Measurements from ENCODE around the gene TNRC6A. TPM values are rescaled to one million over a fixed set of nuclear protein-coding genes. Genes with fewer than 3 reads are reported as not detected.
"Not testable (repeated sequence)": the region's sequence is repeated elsewhere in the genome, so short reads cannot be mapped to it uniquely, and the experiment has no call there.

The TNRC6A gene
- total RNA-seq, 6 donors from 2014 or later = 35.2 to 152 (median 65.3) TPM

DNA sequence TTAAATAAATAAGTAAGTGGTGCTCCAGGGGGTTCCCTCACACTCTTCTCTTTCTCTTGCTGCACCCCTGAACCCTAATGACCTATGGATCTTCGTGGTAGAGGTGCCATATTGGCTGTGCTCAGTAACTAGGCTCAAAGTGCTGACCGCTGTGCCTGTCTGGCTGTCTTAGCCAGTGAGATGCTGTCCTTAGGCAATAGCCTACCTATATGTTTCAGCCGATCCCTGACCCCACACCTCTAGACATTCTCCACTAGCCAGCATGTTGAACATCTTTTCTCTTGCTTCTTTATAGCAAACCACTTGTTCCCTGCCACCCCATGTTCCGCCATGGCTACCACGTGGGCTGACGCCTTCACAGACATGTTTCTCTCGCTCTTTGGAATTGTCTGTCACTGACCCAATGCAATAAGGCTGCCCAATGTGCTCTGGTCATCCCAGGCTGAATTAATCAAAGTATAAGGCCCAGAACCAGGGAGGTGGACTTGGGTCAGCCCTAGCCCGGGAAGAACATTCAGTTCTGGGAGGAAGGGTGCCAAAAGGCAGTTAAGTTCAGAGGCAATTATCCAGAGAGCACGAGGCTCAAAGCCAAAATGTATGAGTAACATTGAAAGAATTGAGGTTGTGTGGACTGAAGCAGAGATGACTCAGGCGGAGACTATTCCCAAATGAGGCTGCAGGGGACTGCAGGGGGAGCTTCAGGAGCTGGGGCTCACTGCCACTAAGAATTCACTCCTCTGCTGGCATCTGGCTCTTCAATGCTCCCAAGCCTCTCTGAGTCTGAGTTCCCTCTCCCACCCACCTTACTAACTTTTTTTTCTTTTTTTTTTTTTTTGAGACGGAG is 28.7 kb upstream of the TNRC6A start:
- peak in 1 of 2 donors; percentile 68 for DNase-seq
- Histone ChIP-seq H3K9me3 (no peaks in the 10 kb centered on the region), H3K27ac (peak overlapping the region in 3 of 4 donors; percentile 44 to 64 (median 59)), H3K36me3 (no peaks in the 10 kb centered on the region), H3K4me3 (no peak overlapping the region), H3K27me3 (no peaks in the 10 kb centered on the region), H3K4me1 (peaks cover 0 to 6% (median 3%) of the 10 kb centered on the region in 4 donors)
- 71% methylated on average over 11 of the region's 11 CpGs for WGBS, 2 donors
- TF ChIP-seq EP300 (IDR thresholded peaks at IDR 0.05) (peak in 3 of 4 donors; percentile 36 to 90 (median 63)), POLR2A (IDR thresholded peaks at IDR 0.05) (no peak), POLR2AphosphoS5 (IDR thresholded peaks at IDR 0.05) (peak; percentile 60 to 66)
- TF ChIP-seq, protein P1, sequence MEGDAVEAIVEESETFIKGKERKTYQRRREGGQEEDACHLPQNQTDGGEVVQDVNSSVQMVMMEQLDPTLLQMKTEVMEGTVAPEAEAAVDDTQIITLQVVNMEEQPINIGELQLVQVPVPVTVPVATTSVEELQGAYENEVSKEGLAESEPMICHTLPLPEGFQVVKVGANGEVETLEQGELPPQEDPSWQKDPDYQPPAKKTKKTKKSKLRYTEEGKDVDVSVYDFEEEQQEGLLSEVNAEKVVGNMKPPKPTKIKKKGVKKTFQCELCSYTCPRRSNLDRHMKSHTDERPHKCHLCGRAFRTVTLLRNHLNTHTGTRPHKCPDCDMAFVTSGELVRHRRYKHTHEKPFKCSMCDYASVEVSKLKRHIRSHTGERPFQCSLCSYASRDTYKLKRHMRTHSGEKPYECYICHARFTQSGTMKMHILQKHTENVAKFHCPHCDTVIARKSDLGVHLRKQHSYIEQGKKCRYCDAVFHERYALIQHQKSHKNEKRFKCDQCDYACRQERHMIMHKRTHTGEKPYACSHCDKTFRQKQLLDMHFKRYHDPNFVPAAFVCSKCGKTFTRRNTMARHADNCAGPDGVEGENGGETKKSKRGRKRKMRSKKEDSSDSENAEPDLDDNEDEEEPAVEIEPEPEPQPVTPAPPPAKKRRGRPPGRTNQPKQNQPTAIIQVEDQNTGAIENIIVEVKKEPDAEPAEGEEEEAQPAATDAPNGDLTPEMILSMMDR (IDR thresholded peaks at IDR 0.05) = no peak
- ATAC-seq (ENCODE audit: low FRiP score in 2 of 2) = peak; percentile 92 to 95

DNA sequence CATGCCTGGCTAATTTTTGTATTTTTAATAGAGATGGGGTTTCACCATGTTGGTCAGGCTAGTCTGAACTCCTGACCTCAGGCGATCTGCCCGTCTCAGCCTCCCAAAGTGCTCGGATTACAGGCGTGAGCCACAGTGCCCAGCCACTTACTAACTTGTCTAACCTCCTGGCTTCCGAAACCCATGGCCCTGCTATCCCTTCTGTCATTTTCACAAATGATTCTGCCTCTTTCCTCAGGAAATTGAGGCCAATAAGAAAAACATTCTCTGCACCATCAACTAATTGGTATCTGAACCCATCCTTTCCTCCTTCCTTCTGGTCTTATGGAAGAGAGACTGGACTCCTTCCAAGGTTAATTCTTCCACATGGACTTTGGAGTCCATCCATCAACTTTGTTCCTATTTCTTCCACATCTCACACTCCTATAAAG is 27.9 kb upstream of the TNRC6A start:
- Histone ChIP-seq H3K9me3 (no peaks in the 10 kb centered on the region), H3K27me3 (no peaks in the 10 kb centered on the region), H3K4me3 (no peak overlapping the region), H3K36me3 (no peaks in the 10 kb centered on the region), H3K27ac (peak overlapping the region in 3 of 4 donors; percentile 44 to 64 (median 59)), H3K4me1 (peaks cover 0 to 6% (median 3%) of the 10 kb centered on the region in 4 donors)
- DNase-seq (no peak), ATAC-seq (ENCODE audit: low FRiP score in 2 of 2) (peak in 1 of 2 donors; percentile 2)
- TF ChIP-seq POLR2AphosphoS5 (IDR thresholded peaks at IDR 0.05) (no peak), POLR2A (IDR thresholded peaks at IDR 0.05) (no peak), EP300 (IDR thresholded peaks at IDR 0.05) (no peak)
- TF ChIP-seq, protein P1 (IDR thresholded peaks at IDR 0.05) = no peak
- 13 to 43% methylated on average over 5 of the region's 5 CpGs for WGBS, 2 donors

DNA sequence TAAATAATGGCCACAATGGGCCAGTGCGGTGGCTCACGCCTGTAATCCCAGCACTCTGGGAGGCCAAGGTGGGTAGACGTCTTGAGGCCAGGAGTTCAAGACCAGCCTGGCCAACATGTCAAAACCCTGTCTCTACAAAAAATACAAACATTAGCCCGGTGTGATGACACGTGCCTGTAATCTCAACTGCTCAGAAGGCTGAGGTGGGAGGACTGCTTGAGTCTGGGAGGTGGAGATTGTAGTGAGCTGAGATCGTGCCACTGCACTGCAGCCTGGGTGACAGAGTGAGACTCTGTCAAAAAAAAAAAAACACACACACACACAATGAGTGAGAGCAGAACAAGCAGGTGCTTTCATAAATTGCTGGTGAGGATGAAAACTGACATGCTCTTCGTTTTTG is 21.7 kb upstream of the TNRC6A start:
- not testable (repeated sequence) for ATAC-seq (ENCODE audit: low FRiP score in 2 of 2); H3K36me3 ChIP-seq; DNase-seq; H3K4me3 ChIP-seq; H3K4me1 ChIP-seq; H3K27ac ChIP-seq; H3K9me3 ChIP-seq; H3K27me3 ChIP-seq
- WGBS, 2 donors = 60 to 69% methylated on average over 7 of the region's 7 CpGs

DNA sequence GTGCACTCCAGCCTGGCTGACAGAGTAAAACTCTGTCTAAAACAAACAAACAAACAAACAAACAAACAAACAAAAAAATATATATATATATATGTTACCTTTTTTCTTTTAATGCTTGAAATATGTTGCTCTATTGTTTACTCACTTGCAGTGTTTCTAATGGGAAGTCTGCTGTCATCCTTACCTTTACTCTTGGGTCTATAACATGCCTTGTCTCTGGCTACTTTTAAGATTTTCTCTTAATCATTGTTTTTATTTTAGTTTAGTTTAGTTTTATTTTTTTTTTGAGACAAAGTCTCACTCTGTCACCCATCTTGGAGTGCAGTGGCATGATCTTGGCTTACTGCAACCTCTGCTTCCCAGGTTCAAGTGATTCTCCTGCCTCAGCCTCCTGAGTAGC is 16.1 kb upstream of the TNRC6A start:
- no peak for ATAC-seq (ENCODE audit: low FRiP score in 2 of 2)
- Histone ChIP-seq H3K4me3 (no peak overlapping the region), H3K27ac (no peak overlapping the region), H3K27me3 (no peaks in the 10 kb centered on the region), H3K4me1 (no peaks in the 10 kb centered on the region), H3K36me3 (no peaks in the 10 kb centered on the region), H3K9me3 (peaks cover 0 to 10% (median 7%) of the 10 kb centered on the region in 4 donors)
- no peak for DNase-seq
- TF ChIP-seq, protein P1 (IDR thresholded peaks at IDR 0.05) = no peak
- TF ChIP-seq POLR2A (IDR thresholded peaks at IDR 0.05) (no peak), POLR2AphosphoS5 (IDR thresholded peaks at IDR 0.05) (no peak), EP300 (IDR thresholded peaks at IDR 0.05) (no peak)

DNA sequence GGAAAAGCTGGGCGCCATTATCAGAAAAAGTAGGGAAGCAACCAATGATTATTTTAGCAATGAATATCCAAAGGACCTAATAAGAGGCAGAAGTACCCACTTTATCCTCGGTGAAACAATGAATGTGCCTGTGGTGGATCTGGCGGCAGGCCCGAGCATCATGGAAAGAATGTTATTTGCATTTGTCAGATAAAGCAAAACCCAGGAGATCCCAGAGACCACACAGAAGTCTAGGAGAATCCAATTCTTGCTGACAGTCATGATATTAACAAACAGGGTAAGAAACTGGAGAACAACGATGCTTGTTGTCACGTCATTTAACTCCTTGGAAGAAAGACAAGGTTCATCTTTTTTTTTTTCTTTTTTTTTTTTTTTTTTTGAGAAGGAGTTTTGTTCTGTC is 12.0 kb upstream of the TNRC6A start:
- no peak overlapping the region for H3K27ac ChIP-seq
- H3K4me3 ChIP-seq = no peak overlapping the region
- WGBS, 2 donors = 77 to 79% methylated on average over 6 of the region's 6 CpGs
- no peaks in the 10 kb centered on the region for H3K36me3 ChIP-seq
- no peaks in the 10 kb centered on the region for H3K27me3 ChIP-seq
- no peak for TF ChIP-seq POLR2A (IDR thresholded peaks at IDR 0.05)
- TF ChIP-seq EP300 (IDR thresholded peaks at IDR 0.05) = no peak
- TF ChIP-seq, protein P1 (IDR thresholded peaks at IDR 0.05) = no peak
- no peak for TF ChIP-seq POLR2AphosphoS5 (IDR thresholded peaks at IDR 0.05)
- H3K9me3 ChIP-seq = peaks cover 0 to 10% (median 7%) of the 10 kb centered on the region in 4 donors
- ATAC-seq (ENCODE audit: low FRiP score in 2 of 2) (no peak), DNase-seq (no peak)
- H3K4me1 ChIP-seq = no peaks in the 10 kb centered on the region

Measured in upper lobe of left lung (tissue), 6 donors.